ENCODE data around the gene PDE2A. TPM values are rescaled to one million over a fixed set of nuclear protein-coding genes. Genes with fewer than 3 reads are reported as not detected.

The PDE2A gene
- total RNA-seq, 1 donor from 2014 or later, result 0.82 TPM

GRCh38 chr11:72569966-72570892 is 104.0 kb downstream of the PDE2A start:
- Histone ChIP-seq H3K4me3 (ENCODE audit: insufficient read depth, low read depth, low read length) (no peak overlapping the region), H3K27ac (ENCODE audit: low read depth, low read length) (no peak overlapping the region), H3K4me2 (ENCODE audit: low read length) (peak overlapping the region; percentile 51), H2AFZ (ENCODE audit: low read depth, low read length) (no peak overlapping the region), H3K79me2 (ENCODE audit: insufficient read depth, low read length) (no peaks in the 10 kb centered on the region), H4K20me1 (ENCODE audit: insufficient read depth, low read length) (no peaks in the 10 kb centered on the region), H3K27me3 (ENCODE audit: insufficient read depth, low read length) (no peaks in the 10 kb centered on the region), H3K9me3 (ENCODE audit: insufficient read depth, low read depth, low read length) (no peaks in the 10 kb centered on the region), H3K4me1 (ENCODE audit: insufficient read depth, low read length) (peaks cover 12% of the 10 kb centered on the region), H3K36me3 (ENCODE audit: insufficient read depth, low read length) (no peaks in the 10 kb centered on the region), H3K9ac (ENCODE audit: low read length) (no peak overlapping the region)
- H3K27me3 Mint-ChIP-seq (ENCODE audit: low read depth, unreplicated experiment), result peaks cover 13% of the 10 kb centered on the region
- DNase-seq (ENCODE audit: low read depth) (peak; percentile 88), FAIRE-seq (no peak)
- H3K36me3 Mint-ChIP-seq (ENCODE audit: low read depth, unreplicated experiment), result no peaks in the 10 kb centered on the region
- H3K9me3 Mint-ChIP-seq (ENCODE audit: unreplicated experiment), result no peaks in the 10 kb centered on the region
- H3K4me1 Mint-ChIP-seq (ENCODE audit: low read depth, unreplicated experiment), result peaks cover 13% of the 10 kb centered on the region
- H3K4me3 Mint-ChIP-seq (ENCODE audit: unreplicated experiment), result no peak overlapping the region
- no peak overlapping the region for H3K27ac Mint-ChIP-seq (ENCODE audit: unreplicated experiment)
- no peak for TF ChIP-seq EZH2 (IDR thresholded peaks at IDR 0.05; ENCODE audit: insufficient read depth, low read length)
- no peak for TF ChIP-seq CTCF (IDR thresholded peaks at IDR 0.05; ENCODE audit: insufficient read depth, low read depth, low read length)

DNA sequence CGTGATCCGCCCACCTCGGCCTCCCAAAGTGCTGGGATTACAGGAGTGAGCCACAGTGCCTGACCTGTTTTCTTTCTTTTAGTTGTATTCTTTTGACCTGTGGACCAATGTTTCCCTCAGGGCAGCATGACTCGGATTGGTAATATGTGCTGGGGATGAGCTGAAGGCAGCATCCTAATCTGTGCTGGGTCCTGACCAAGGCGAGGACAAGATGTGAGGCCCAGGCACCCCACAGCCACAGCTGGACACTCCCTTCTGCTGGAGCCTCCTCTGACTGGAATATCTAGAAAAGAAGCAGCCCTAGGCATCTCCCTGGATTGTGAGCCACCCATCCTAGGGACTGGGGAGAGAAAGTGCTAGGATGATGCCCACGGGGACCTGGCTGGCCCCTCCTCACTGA is 105.4 kb downstream of the PDE2A start:
- H3K27me3 Mint-ChIP-seq (ENCODE audit: low read depth, unreplicated experiment), result peaks cover 4% of the 10 kb centered on the region
- H3K4me1 Mint-ChIP-seq (ENCODE audit: low read depth, unreplicated experiment), result peaks cover 13% of the 10 kb centered on the region
- no peak overlapping the region for H3K9ac ChIP-seq (ENCODE audit: low read length)
- FAIRE-seq, result no peak
- H3K4me3 ChIP-seq (ENCODE audit: insufficient read depth, low read depth, low read length), result no peak overlapping the region
- TF ChIP-seq CTCF (IDR thresholded peaks at IDR 0.05; ENCODE audit: insufficient read depth, low read depth, low read length) (no peak), EZH2 (IDR thresholded peaks at IDR 0.05; ENCODE audit: insufficient read depth, low read length) (no peak)
- no peaks in the 10 kb centered on the region for H3K36me3 ChIP-seq (ENCODE audit: insufficient read depth, low read length)
- H3K27ac ChIP-seq (ENCODE audit: low read depth, low read length), result no peak overlapping the region
- no peak overlapping the region for H2AFZ ChIP-seq (ENCODE audit: low read depth, low read length)
- no peaks in the 10 kb centered on the region for H3K9me3 Mint-ChIP-seq (ENCODE audit: unreplicated experiment)
- H3K4me2 ChIP-seq (ENCODE audit: low read length), result no peak overlapping the region
- no peak for DNase-seq (ENCODE audit: low read depth)
- H3K36me3 Mint-ChIP-seq (ENCODE audit: low read depth, unreplicated experiment), result no peaks in the 10 kb centered on the region
- peaks cover 12% of the 10 kb centered on the region for H3K4me1 ChIP-seq (ENCODE audit: insufficient read depth, low read length)
- no peak overlapping the region for H3K4me3 Mint-ChIP-seq (ENCODE audit: unreplicated experiment)
- no peaks in the 10 kb centered on the region for H4K20me1 ChIP-seq (ENCODE audit: insufficient read depth, low read length)
- H3K9me3 ChIP-seq (ENCODE audit: insufficient read depth, low read depth, low read length), result no peaks in the 10 kb centered on the region
- no peak overlapping the region for H3K27ac Mint-ChIP-seq (ENCODE audit: unreplicated experiment)
- H3K27me3 ChIP-seq (ENCODE audit: insufficient read depth, low read length), result peaks cover under 1% of the 10 kb centered on the region
- H3K79me2 ChIP-seq (ENCODE audit: insufficient read depth, low read length), result no peaks in the 10 kb centered on the region

DNA sequence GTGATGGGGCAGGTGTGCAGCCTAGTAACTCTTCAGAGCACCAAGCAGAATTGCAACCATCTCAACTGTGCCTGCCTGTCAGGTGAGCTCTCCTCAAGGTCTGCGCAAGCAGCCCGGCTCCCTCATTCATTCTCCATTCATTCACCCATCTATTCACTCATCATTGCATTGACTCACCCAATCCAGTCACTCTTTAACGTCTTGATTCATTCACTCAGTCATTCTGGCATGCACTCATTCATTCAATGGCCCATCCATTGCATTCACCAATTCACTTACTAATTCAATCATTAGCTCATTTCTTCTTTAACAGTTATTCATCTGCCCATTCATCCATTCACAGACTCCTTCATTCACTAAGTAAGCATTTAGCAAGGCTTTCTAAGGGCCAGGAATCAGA is 111.8 kb downstream of the PDE2A start:
- Histone ChIP-seq H3K27ac (ENCODE audit: low read depth, low read length) (no peak overlapping the region), H2AFZ (ENCODE audit: low read depth, low read length) (no peak overlapping the region)
- FAIRE-seq, result no peak

More for the DNA sequence above, 111.8 kb downstream of the PDE2A start:
- Histone ChIP-seq H3K4me3 (ENCODE audit: insufficient read depth, low read depth, low read length) (no peak overlapping the region), H3K4me1 (ENCODE audit: insufficient read depth, low read length) (no peaks in the 10 kb centered on the region), H3K79me2 (ENCODE audit: insufficient read depth, low read length) (no peaks in the 10 kb centered on the region), H4K20me1 (ENCODE audit: insufficient read depth, low read length) (no peaks in the 10 kb centered on the region), H3K27me3 (ENCODE audit: insufficient read depth, low read length) (peaks cover 15% of the 10 kb centered on the region), H3K4me2 (ENCODE audit: low read length) (no peak overlapping the region), H3K9ac (ENCODE audit: low read length) (no peak overlapping the region), H3K9me3 (ENCODE audit: insufficient read depth, low read depth, low read length) (no peaks in the 10 kb centered on the region), H3K36me3 (ENCODE audit: insufficient read depth, low read length) (no peaks in the 10 kb centered on the region)
- Mint-ChIP-seq H3K27ac (ENCODE audit: unreplicated experiment) (no peak overlapping the region), H3K4me3 (ENCODE audit: unreplicated experiment) (no peak overlapping the region), H3K9me3 (ENCODE audit: unreplicated experiment) (no peaks in the 10 kb centered on the region), H3K36me3 (ENCODE audit: low read depth, unreplicated experiment) (no peaks in the 10 kb centered on the region), H3K27me3 (ENCODE audit: low read depth, unreplicated experiment) (peaks cover 10% of the 10 kb centered on the region), H3K4me1 (ENCODE audit: low read depth, unreplicated experiment) (no peaks in the 10 kb centered on the region)
- no peak for DNase-seq (ENCODE audit: low read depth)
- TF ChIP-seq CTCF (IDR thresholded peaks at IDR 0.05; ENCODE audit: insufficient read depth, low read depth, low read length), result no peak

All from astrocyte (in vitro differentiated cells and primary cell).